ENCODE results near the gene RPH3AL.

The RPH3AL gene

GRCh38 chr17:283911-284675 is 68.5 kb downstream of the RPH3AL start:
- CTCF ChIA-PET, result interaction anchor here (0.5 to 0.6 kb wide), 2 partner anchors 16 to 55 kb away, joined by 3 read pairs; no protein-coding TSS in a partner anchor
- Histone ChIP-seq H3K36me3 (ENCODE audit: control insufficient read depth in 2 of 2, insufficient read depth in 1 of 2, low read length in 2 of 2) (no peaks in the 10 kb centered on the region), H3K4me1 (ENCODE audit: control insufficient read depth, insufficient read depth, low read length) (no peaks in the 10 kb centered on the region), H3K9me3 (ENCODE audit: control insufficient read depth, insufficient read depth, low read depth, low read length) (no peaks in the 10 kb centered on the region), H3K4me3 (ENCODE audit: low read depth, low read length) (no peak overlapping the region), H3K27ac (ENCODE audit: extremely low read depth, low read depth, low read length) (no peak overlapping the region)
- TF ChIP-seq GLIS1 (tag by site-specific recombination; IDR thresholded peaks at IDR 0.05) (0 out of 2 replicates have a peak, but pooled peaks have one; percentile 9), KLF16 (tag by site-specific recombination; IDR thresholded peaks at IDR 0.05) (no peak), ZNF114 (tag by site-specific recombination; IDR thresholded peaks at IDR 0.05) (no peak), ZIC2 (tag by site-specific recombination; IDR thresholded peaks at IDR 0.05) (peak; percentile 33; the same call in 1 of the 2 replicates)
- POLR2A ChIA-PET, result no interaction called here

- H3K4me1 ChIP-seq (ENCODE audit: control insufficient read depth, insufficient read depth, low read length), result no peaks in the 10 kb centered on the region
- no peak overlapping the region for H3K27ac ChIP-seq (ENCODE audit: extremely low read depth, low read depth, low read length)
- ChIA-PET POLR2A (no interaction called here), CTCF (interaction anchor here (0.5 kb wide), 1 partner anchor 15 kb away, joined by 3 read pairs; no protein-coding TSS in a partner anchor)
- no peak overlapping the region for H3K4me3 ChIP-seq (ENCODE audit: low read depth, low read length)
- no peaks in the 10 kb centered on the region for H3K36me3 ChIP-seq (ENCODE audit: control insufficient read depth in 2 of 2, insufficient read depth in 1 of 2, low read length in 2 of 2)
- no peak for TF ChIP-seq ZNF426 (tag by site-specific recombination; IDR thresholded peaks at IDR 0.05)
- TF ChIP-seq ZNF488 (tag by site-specific recombination; IDR thresholded peaks at IDR 0.05), result no peak
- TF ChIP-seq BCL11A (tag by site-specific recombination; IDR thresholded peaks at IDR 0.05; ENCODE audit: low read depth), result no peak
- TF ChIP-seq ZNF677 (tag by site-specific recombination; IDR thresholded peaks at IDR 0.05), result no peak
- no peak for TF ChIP-seq ZBTB26 (tag by site-specific recombination; optimal IDR thresholded peaks at IDR 0.05)
- TF ChIP-seq ZNF610 (tag by site-specific recombination; IDR thresholded peaks at IDR 0.05; ENCODE audit: borderline replicate concordance), result no peak
- no peak for TF ChIP-seq ZNF398 (tag by site-specific recombination; IDR thresholded peaks at IDR 0.05)
- no peak for TF ChIP-seq ZNF26 (tag by site-specific recombination; IDR thresholded peaks at IDR 0.05)
- TF ChIP-seq ZNF785 (tag by site-specific recombination; IDR thresholded peaks at IDR 0.05), result no peak
- TF ChIP-seq ZNF157 (tag by site-specific recombination; IDR thresholded peaks at IDR 0.05), result no peak
- no peak for TF ChIP-seq ZNF626 (tag by site-specific recombination; IDR thresholded peaks at IDR 0.05)
- TF ChIP-seq ZNF184 (tag by site-specific recombination; IDR thresholded peaks at IDR 0.05), result no peak
- no peak for TF ChIP-seq ZNF792 (tag by site-specific recombination; IDR thresholded peaks at IDR 0.05)
- TF ChIP-seq KLF16 (tag by site-specific recombination; IDR thresholded peaks at IDR 0.05), result no peak
- no peak for TF ChIP-seq ZNF692 (tag by site-specific recombination; IDR thresholded peaks at IDR 0.05)
- no peaks in the 10 kb centered on the region for H3K9me3 ChIP-seq (ENCODE audit: control insufficient read depth, insufficient read depth, low read depth, low read length)
Measured at GRCh38 chr17:282912-283882, 69.4 kb downstream of the RPH3AL start.
